ENCODE results near the gene LARGE1.
A peak's percentile ranks its signal among the peaks of the same experiment; 100 is the strongest.
"Not testable (repeated sequence)": the region's sequence is repeated elsewhere in the genome, so short reads cannot be mapped to it uniquely, and the experiment has no call there.

Gene LARGE1

DNA sequence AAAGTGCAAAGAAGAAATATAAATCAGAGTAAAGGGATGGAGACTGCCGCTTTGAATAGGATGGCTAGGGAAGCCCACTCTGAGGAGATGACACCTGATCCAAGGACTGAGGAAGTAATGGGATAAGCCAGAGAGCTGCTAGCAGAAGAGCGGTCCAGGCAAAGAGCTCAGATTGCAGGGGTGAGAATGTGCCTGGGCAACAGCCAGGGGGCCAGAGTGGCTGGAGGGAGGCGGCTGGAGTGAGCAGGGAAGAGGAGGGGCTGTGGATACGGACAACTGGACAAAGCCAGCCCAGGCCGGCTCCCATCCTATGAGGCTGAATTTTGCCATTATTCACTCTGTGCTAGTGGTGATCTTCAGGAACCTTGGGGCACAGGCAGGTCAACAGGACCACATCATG is 501.8 kb downstream of the LARGE1 start:
- no peak for DNase-seq (ENCODE audit: low read depth)

DNA sequence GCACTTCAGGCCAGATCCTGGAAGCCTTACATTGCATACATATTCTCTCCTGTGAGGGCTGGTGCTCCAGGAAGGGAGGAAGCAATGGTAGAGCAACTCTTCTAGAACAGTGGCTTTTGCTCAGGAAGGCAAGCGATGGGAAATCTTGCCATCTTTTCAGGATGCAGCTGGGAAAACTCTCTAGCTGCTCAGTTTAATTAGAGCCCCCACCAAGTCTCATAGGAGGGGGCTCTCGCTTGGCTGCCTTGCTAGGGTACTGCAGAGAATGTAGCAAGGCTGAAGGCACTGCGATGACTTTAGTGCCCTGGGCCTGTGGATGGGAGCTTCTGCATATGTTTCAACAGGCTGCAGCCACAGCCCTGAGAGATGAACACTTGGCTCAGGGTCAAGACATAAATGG is 504.9 kb downstream of the LARGE1 start:
- no peak for DNase-seq (ENCODE audit: low read depth)

DNA sequence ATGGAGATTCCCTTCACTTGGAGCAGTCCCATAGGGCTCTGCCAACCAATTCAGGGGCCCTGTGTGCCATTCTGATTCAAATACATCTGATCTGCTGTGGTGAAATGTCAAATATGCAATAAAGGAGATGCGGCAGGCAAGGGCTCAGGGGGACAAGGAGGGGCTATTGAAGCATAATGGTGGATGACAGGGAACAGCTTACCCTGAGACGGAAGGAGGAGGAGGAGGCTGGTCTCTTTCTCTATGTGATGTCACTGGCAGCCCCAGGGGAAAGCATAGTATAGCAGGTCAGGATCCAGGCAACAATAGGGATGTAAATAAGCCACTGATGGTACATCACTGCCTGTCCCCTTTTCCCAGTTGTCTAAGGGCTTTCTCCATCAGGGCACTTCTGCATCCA is 511.2 kb downstream of the LARGE1 start:
- no peak for DNase-seq (ENCODE audit: low read depth)

DNA sequence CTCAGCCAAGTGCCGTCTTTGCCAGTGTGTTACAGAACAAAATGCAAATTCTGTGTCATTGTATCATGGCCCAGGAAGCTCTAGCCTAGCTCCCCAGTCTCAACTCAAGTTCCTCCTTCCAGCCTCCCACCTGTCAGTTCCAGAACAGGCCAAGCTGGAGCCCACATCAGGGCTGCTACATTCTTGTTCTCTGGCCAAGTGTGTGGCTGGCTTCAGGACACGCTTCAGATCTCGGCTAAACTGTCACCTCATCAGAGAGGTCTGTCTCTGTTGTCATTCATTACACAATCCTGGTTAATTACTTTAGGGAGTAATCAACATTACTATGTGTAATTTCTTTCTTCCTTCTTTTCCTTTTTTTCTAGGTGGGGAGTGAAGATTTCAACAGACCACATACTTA is 515.1 kb downstream of the LARGE1 start:
- no peak for DNase-seq (ENCODE audit: low read depth)

DNA sequence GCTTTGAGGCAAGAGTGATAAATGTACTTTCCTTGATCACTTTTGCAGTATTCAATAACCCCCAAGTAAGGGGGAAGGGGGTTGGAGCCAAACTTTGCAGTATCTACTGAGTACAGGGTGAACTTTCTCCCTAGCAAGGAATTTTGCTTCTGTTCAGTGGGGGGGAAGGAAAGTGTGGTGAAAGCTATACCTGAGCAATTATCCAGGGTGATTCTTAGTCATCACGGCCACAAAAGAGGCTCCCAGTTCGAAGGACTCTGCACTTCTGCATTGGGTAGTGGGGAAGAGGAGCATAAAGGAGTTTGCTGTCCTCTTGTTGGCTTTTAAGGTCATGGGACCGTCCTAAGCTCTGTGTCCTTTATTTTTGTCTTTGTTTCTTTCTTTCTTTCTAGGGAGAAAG is 515.6 kb downstream of the LARGE1 start:
- no peak for DNase-seq (ENCODE audit: low read depth)

DNA sequence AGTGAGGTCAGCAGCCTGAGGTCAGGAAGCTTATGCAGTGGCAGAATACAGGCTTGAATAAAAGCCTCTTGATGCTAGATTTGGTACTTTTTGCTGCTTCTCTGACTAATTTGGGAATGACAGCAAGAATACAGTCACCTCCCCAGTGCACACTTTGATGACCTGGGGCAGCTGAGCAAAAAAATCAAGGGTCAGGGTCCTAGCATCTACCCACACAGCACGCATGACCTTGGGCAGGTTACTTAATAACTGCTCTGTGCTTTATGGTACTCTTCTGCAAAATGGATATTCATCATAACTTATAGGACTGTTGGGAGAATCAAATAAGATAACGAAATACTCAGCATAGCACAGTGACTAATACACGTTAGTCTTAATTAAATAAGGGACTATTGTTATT is 518.0 kb downstream of the LARGE1 start:
- no peak for DNase-seq (ENCODE audit: low read depth)

DNA sequence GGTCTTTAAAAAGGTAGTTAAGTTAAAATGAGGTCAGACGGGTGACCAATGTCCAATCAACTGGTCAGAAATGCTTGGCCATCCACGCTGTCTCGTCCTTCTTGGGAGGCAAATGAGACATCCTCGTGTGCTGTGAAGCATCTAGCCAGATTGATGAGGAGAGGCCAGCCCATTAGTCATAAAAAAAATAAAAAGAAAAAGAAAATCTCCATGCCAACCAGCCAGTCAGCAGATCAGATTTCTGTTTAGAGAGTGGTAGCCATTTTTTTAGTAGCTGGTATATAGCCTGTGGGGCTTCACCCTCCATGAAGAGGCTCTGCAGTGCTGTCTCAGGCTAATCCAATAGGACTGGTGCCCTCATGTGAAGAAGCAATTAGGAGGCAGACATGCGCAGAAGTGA is 519.0 kb downstream of the LARGE1 start:
- no peak for DNase-seq (ENCODE audit: low read depth)

DNA sequence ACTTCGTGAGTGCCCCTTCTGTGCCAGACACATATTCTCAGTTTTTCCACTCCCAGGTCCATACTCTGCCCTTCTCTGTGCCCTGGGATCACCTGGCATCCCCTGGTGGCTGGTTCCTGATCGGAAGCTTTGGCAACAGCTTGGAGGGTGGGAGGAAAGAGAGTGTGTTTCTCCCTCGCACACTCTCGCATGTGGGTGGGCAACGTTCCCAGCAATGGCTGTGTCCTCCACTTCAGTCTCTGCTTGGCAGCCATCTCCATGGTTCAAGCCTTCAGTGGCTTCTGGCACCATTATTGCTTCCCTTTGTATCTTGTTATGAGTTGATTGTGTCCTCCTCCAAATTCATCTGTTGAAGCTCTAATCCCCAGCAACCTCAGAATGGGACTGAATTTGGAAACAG is 519.4 kb downstream of the LARGE1 start:
- DNase-seq (ENCODE audit: low read depth) = no peak

DNA sequence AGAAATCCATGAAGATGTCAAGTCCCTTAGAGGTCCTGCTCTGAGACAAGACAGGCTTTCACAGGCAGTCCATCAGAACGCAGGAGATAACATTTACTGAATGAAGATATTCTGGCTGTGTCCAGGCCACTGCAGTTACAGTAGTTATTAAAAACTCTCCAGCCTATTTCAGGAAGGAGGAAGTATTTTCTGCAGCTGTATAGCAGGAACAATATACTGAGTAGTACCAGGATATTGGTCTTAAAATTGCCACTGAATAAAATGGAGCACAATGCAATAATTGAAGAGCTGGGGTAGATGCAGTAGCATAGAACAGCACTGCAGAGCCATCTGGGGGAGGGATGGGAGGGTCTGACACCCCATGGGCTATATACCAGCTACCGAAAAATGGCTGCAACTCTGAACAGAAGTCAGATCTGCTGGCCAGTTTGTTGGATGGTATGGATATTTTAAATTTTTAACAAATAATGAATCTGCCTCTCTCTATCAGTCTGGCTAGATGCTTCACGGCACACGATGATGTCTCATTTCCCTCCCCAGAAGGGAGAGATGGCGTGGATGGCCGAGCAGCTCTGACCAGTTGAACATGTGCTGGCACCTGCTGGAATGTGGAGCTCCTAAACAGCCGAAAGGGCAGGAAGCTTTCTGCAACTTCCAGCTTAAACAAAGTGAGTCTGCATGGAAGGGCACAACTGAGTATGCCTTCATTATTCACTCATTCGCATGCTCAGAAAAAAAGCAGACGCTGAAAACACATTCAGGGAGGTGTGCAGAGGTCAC is 520.0 kb downstream of the LARGE1 start:
- no peak for DNase-seq (ENCODE audit: low read depth)

DNA sequence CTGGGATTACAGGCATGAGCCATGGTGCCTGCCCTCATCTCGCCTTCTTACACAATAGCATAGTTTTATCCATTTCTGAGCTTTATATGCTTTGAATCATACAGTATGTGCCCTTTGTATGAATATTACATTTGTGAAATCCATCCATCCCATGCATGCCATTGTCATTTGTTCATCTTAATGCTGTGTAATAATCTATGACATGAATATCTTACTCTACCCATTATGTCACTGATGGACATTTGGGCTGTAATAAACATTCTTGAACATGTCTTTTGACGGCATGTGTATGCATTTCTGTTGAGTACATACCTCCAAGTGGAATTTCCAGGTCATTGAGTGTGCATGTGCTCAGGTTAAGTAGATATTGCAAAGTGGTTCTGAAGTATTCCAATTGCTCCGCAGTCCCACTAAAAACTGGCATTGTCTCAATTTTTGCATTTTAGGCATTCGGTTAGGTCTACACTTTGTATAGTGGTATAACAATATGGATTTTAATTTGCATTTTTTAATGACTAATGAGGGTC is 522.8 kb downstream of the LARGE1 start:
- DNase-seq (ENCODE audit: low read depth) = no peak

DNA sequence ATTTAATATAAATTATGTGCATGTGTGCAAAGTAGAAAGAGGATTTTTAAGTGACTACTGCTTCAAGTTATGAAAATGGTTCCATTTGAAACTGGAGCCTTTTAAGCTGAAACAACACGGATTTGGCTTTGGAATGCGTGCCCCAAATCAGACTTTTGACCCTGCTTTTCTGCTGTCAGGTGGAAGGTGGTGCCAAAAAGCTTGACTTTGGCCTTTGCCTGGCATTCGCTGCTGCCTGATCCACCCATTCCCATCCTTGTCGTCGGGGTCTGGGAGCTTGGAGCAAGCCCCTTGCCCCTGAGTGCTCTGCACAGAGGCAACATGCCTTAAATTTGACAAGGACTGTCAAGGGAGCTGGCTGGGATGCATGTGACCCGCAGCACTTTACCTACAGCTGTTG is 526.8 kb downstream of the LARGE1 start:
- no peak for DNase-seq (ENCODE audit: low read depth)

DNA sequence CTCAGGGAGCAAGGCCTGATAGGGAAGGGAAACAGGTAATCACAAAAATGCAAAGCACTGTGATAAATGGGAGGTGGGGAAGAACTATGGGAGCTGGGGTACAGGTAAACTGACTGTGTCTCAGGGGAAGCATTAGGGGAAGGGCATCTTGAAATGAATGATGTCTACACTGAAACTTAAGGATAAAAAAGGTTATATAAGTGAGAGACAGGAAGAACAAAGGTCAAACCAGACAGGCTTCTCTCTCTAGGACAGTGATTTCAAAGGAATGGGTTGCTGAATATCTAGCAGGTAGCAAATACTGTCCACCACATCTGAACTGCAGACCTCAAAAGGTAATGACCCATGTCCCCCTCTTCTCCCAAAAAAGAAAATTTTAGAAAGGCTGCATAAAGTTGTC is 529.0 kb downstream of the LARGE1 start:
- no peak for DNase-seq (ENCODE audit: low read depth)

DNA sequence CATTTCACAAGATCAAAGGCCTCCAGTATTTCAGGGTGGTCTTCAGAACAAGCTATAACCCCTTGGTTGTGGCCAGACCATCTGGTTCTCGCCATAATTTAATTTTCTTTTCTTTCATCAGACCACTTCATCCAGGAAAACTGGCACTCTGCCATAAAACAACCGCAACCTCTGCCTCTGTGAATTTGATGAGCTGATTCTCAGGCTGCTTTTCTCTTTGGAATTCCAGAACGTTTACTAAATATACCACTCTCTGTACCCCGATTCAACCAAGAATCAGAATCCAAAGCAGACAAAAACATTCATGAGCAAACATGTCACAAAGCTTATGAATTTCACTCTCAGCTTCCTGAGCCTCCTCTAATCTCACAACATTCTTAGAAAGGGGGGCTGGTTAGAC is 530.3 kb downstream of the LARGE1 start:
- DNase-seq (ENCODE audit: low read depth) = no peak

DNA sequence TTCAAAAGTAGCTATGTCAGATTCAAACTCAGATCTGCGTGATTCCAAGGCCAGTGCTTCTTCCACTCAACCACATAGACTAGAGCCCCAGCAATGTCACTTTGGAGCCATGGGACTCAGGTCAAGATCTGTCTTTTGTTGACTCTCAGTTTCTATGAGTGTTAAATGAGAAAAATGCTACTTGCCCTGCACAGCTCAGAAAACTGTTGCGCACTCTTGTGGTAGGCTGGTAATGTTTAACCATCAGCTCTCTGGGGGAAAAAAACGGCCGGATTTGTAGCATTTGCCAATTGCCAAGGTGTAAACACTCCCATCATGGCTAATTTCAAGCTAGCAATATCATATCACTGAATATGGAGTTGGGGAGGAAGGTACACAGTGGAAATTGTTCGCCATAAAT is 534.0 kb downstream of the LARGE1 start:
- no peak for DNase-seq (ENCODE audit: low read depth)

DNA sequence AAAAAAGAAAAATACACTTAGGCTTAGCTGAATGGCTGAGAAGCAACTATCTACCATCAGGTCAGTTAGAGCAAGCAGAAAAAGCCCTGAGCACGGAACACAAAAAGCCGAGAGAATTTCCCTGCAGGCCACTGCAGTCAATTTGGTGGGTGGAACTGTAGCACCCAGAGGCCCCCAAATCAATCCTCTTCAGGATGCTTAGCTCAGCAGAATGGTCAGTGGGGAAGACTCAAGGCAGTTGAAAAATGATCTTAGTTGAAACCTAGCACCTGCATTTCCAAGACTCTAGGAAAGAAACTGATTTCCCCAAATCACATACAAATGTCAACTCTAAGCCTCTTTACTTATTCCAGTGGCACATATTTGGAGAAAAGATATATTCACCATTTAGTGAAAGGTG is 534.7 kb downstream of the LARGE1 start:
- no peak for DNase-seq (ENCODE audit: low read depth)

DNA sequence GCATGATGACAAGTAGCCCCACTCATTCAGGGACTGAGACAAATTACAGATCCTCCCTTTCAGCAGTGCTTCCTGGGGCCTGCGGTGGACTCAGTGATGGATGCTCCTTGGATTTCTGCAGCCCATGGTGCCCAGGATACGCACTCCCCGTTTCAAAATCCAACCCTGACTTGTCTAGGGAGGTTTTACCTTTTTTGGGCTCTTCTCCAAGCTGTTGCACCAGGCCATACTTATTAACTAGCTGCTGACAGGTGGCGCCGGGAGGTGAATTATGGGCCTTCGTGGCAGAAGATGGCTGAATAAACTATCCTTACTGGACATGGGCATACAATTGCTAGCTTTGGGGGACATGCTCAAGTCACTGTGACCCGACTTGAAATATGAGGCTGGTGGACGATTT is 537.8 kb downstream of the LARGE1 start:
- no peak for DNase-seq (ENCODE audit: low read depth)

DNA sequence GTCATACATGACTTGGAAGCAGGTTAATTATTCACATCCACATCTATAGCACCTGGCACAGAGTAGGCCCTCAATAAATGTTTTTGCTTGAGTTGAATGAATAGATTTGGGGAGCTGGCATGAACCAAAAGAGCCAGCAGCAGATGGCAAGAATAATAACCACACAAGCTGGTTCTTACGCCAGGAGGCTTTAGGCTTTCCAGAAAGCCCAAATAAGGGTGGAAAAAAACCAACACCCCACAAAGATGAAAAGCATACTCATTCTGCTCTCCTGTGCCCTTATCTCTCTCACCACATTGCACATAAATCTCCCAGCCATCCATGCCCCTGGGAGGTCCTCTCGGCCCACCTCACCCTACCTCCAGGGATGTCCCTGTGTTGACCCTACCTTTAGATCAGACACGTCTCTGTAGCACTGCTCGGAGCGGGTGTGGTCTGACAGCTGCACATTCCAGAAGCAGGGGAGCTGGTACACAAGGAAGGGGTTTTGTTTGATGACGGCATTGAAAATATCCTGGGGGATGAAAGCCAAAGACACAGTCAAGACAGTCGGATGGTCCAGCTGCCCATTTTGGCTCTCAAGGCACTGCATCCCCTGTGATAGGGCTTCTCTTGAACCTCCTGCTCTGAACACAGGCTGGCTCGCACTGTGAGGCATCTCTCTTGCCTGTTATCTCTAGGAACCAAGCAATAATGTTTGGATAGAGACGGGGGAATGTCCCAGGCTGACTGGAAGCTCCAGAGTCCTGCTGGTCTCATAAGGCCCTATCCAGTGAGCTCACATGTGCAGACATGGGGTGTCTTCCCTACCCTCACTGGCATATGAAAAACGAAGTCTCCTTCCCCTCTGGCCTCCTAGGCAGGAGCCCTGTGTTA is 538.5 kb downstream of the LARGE1 start:
- no peak for DNase-seq (ENCODE audit: low read depth)

DNA sequence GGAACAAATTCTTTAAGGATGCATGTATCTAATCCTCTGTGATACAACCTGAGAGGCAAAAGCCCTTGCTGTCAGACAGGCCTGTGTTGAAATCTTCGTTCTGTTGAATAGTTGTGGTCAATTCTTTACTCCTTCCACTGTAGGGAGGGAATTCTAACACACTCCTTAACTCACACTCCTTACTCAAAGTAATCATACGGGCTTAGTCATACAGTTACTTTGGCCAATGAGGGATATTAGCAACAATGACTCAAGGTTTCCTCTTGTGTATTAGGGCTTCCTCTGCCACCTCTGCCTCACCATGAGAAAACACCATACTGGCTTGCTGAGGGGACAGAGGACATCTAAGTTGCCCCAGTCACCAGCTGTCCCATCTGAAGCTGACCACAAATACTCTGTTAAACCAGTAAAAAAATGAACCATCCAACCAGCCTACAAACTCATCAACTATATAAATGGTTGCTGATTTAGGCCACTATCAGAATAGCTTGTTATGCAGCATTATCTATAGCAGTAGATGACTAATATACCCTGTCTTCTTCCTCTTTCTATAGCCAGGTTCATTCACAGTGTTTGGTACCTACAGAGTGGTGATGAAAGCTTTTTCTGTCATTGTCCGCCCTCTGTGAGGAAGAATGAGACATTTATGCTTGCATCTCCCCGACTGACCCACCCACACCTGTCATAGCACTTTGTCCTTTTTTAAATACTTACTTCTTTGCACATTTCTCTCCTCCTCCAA is 539.3 kb downstream of the LARGE1 start:
- DNase-seq (ENCODE audit: low read depth) = peak; percentile 3

DNA sequence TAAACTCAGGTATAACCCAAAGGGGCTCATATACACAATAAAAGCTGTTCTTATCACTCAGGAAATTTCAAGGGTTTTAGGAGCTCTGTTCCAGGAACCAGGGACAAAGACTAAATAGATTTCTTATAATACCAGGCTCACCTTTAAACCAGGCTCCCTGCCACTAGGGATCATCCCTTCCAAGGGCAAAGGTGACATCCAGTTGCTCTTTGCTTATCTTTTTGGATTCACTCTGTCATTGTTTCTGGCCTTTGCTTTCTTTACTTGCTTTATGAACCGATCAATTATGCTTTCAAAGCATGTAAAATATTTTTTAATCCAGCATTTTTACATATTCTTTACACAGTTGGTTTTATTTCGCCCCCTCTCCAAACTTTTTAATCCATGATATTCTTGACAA is 540.4 kb downstream of the LARGE1 start:
- DNase-seq (ENCODE audit: low read depth) = no peak

DNA sequence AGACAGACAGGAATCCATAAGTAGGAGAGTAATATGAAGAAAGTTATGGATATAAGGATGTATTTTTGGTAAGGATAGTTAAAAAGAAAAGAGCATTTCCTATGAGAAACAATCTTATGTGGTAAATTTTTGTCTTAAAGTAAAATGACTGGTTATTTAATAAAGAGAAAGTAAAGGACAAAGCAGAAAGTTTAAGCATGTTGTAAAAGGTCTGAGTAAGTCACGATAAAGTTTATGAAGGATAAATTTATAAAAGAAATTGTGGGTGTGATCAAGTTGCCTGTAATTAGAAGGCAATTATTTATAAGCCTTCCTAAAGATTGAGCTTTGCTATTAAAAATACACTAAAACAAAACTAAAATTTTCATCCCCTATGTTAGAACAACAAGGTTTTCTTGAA is 547.4 kb downstream of the LARGE1 start:
- no peak for DNase-seq (ENCODE audit: low read depth)

DNA sequence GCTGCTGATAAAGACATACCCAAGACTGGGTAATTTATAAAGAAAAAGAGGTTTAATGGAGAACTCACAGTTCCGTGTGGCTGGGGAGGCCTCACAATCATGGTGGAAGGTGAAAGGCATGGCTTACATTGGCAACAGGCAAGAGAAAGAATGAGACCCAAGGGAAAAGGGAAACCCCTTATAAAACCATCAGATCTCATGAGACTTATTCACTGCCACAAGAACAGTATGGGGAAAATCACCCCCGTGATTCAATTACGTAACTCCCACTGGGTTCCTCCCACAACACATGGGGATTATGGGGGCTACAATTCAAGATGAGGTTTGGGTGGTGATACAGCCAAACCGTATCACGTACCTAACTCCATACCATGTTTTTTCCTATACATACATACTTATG is 557.0 kb downstream of the LARGE1 start:
- DNase-seq (ENCODE audit: low read depth) = not testable (repeated sequence)

DNA sequence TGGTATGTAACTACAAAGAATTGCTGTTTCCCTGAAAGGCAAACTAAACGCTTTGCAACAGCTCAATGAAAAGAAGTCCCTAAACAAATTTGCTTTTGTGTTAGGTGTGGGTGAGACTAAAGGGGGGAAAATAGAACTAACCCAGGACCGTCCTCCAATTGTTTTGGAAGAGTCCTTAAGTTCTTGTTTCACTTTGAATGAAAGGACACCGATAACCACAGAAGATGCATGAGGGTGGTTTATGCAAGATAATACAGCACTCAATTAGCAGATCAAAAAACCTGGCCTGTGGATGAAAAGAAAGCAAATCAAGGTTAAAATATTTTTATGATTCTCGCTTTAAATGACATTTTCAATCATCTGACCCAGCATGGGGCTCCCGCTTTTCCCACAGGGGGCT is 557.6 kb downstream of the LARGE1 start:
- no peak for DNase-seq (ENCODE audit: low read depth)

DNA sequence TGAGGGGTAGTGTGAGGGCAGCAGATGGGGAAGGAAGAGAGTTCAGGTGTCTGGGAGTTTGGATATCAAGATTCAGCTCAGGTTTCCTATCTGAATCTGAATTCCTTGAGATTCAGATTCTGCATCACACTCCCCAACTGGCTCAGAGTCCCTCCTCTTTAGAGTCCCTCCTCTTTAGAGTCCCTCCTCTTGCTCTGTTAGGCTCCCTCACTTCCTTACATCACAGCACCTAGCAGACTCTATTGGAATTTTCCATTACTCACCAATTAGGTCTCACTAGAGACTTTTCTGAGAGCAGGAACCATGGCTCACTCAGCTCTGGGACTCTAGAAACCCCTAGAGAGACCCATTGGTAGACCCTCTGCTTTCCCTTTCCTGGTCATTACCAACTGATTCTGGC is 558.7 kb downstream of the LARGE1 start:
- no peak for DNase-seq (ENCODE audit: low read depth)
